NCI-H82 treated with DMSO at 0.1 percent for 48 hours (cell line): ENCODE measurements around the gene TTC28.
"Not testable (repeated sequence)": the region's sequence is repeated elsewhere in the genome, so short reads cannot be mapped to it uniquely, and the experiment has no call there.

Source experiments
- DNase-seq: peaks from one replicate; lab custom pipeline; 2025; ENCODE audit not compliant: unreplicated experiment; lab: John Stamatoyannopoulos, UW

Gene TTC28

GRCh38 chr22:28366856-28367255, 312.8 kb downstream of the TTC28 start:
- DNase-seq = no peak

GRCh38 chr22:28365371-28365770, 314.3 kb downstream of the TTC28 start:
- no peak for DNase-seq

- DNase-seq = not testable (repeated sequence)
These were observed 315.5 kb downstream of the TTC28 start for GRCh38 chr22:28364105-28364504.

GRCh38 chr22:28360939-28361338, 318.7 kb downstream of the TTC28 start:
- no peak for DNase-seq

- no peak for DNase-seq
These were observed 321.3 kb downstream of the TTC28 start for GRCh38 chr22:28358312-28358711.

- DNase-seq = no peak
These were observed 322.4 kb downstream of the TTC28 start for GRCh38 chr22:28357193-28357592.

- peak; percentile 20 for DNase-seq
These were observed 328.2 kb downstream of the TTC28 start for GRCh38 chr22:28351476-28351875.

- peak; percentile 24 for DNase-seq
These were observed 330.7 kb downstream of the TTC28 start for GRCh38 chr22:28348613-28349609.

- no peak for DNase-seq
These were observed 333.3 kb downstream of the TTC28 start for GRCh38 chr22:28346308-28346707.

GRCh38 chr22:28344918-28345703, 334.5 kb downstream of the TTC28 start:
- DNase-seq = no peak

GRCh38 chr22:28341001-28341400, 338.6 kb downstream of the TTC28 start:
- DNase-seq = no peak

- DNase-seq = no peak
These were observed 346.6 kb downstream of the TTC28 start for GRCh38 chr22:28333088-28333487.

- no peak for DNase-seq
These were observed 347.2 kb downstream of the TTC28 start for GRCh38 chr22:28332410-28332809.

- no peak for DNase-seq
These were observed 347.9 kb downstream of the TTC28 start for GRCh38 chr22:28331695-28332094.

GRCh38 chr22:28329186-28330073, 350.2 kb downstream of the TTC28 start:
- no peak for DNase-seq

GRCh38 chr22:28328756-28329155, 350.9 kb downstream of the TTC28 start:
- DNase-seq = no peak

GRCh38 chr22:28316014-28316413, 363.6 kb downstream of the TTC28 start:
- no peak for DNase-seq

- DNase-seq = no peak
These were observed 364.7 kb downstream of the TTC28 start for GRCh38 chr22:28314959-28315358.

GRCh38 chr22:28310299-28310698, 369.3 kb downstream of the TTC28 start:
- DNase-seq = no peak

- DNase-seq = no peak
These were observed 379.9 kb downstream of the TTC28 start for GRCh38 chr22:28299753-28300152.

GRCh38 chr22:28299309-28299708, 380.3 kb downstream of the TTC28 start:
- DNase-seq = no peak
